ENCODE results near the gene DYDC1. TPM values are rescaled to one million over a fixed set of nuclear protein-coding genes. Genes with fewer than 3 reads are reported as not detected.

The DYDC1 gene
- not detected for total RNA-seq (2013)
- not detected for polyA plus RNA-seq
- not detected in 2 replicates for polyA minus RNA-seq
- total RNA-seq = 0 to 0.75 (median 0) reads per million in 11 experiments

DNA sequence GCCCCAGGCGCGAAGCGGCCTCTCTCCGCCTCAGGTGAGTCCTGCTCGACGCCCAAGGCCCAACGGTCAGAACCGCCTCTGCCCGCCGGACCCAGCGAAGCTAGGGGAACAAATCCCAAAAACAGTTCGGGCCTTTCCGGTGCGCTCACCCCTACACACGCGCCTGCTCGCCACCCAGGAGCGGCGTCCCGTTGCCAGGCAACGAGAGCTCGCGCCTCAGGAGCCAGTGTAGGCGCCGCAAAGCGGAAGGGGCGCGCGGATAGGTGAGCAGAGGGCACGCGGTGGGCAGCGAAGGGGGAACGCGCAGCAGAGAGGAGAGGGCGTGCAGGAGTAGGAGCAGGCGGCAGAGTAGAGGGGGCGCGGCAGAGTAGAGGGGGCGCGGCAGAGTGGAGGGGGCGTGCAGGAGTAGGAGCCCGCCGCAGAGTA is at the start of gene DYDC1, which contains the start of gene DYDC2:
Gene DYDC1, minus strand, starts transcription at position 193 of the 426 bp plus-strand sequence. CDS start 4,154 bp downstream, outside the sequence.
Gene DYDC2, plus strand, starts transcription at position 219 of the 426 bp plus-strand sequence. CDS start 5,663 bp downstream, outside the sequence.
- H3K27me3 Mint-ChIP-seq (ENCODE audit: low read depth in 3 of 3) = peaks cover 27 to 33% (median 29%) of the 10 kb centered on the region in 3 donors
- peak within 1 kb of the TSS; percentile 80 for H3K4me2 ChIP-seq (replicated peaks; ENCODE audit: extremely low read depth, low read length, poor library complexity, severe bottlenecking)
- H3K4me3 ChIP-seq (replicated peaks in 1 of 3; ENCODE audit: low read depth in 2 of 3, low read length in 3 of 3) = peak within 1 kb of the TSS; percentile 4 to 66 (median 29)

GRCh38 chr10:80406204-80406603 is 49.6 kb upstream of the DYDC1 start:
- H3K9me3 ChIP-seq (replicated peaks in 1 of 2; ENCODE audit: control insufficient read depth in 1 of 2, insufficient read depth in 1 of 2, low read length in 2 of 2) = no peaks in the 10 kb centered on the region
- intact Hi-C loops (cut with micrococcal nuclease) = no loop called here
- DNase-seq = no peak
- WGBS (ENCODE audit: insufficient coverage) = 57% methylated on average over 1 of the region's 4 CpGs
- no peak overlapping the region for H3K9ac ChIP-seq (ENCODE audit: insufficient read depth, low read length, poor library complexity, severe bottlenecking)
- H3K4me1 ChIP-seq (ENCODE audit: control insufficient read depth in 1 of 2, insufficient read depth in 2 of 2, low read length in 2 of 2) = peaks cover 15 to 19% of the 10 kb centered on the region in 2 donors
- no peak overlapping the region for H2AFZ ChIP-seq (ENCODE audit: insufficient read depth, low read depth, low read length, poor library complexity, severe bottlenecking)
- Mint-ChIP-seq H3K4me1 (peaks cover 12% of the 10 kb centered on the region), H3K27ac (no peak overlapping the region), H3K4me3 (peak overlapping the region in 1 of 2 donors; percentile 52), H3K9me3 (peaks cover 0 to 3% (median 0%) of the 10 kb centered on the region in 7 donors), H3K27me3 (ENCODE audit: low read depth in 3 of 3) (peaks cover 31 to 35% (median 32%) of the 10 kb centered on the region in 3 donors), H3K36me3 (peaks cover 0 to 10% of the 10 kb centered on the region in 2 donors)
- H3K36me3 ChIP-seq (replicated peaks in 1 of 2; ENCODE audit: control insufficient read depth in 1 of 2, insufficient read depth in 2 of 2, low read length in 2 of 2) = no peaks in the 10 kb centered on the region
- H3K79me2 ChIP-seq (ENCODE audit: insufficient read depth, low read length) = no peaks in the 10 kb centered on the region
- no peak overlapping the region for H3K27ac ChIP-seq (ENCODE audit: low read depth in 1 of 2, low read length in 2 of 2)
- no peak overlapping the region for H3K4me2 ChIP-seq (replicated peaks; ENCODE audit: extremely low read depth, low read length, poor library complexity, severe bottlenecking)
- no peak for TF ChIP-seq CTCF (IDR thresholded peaks at IDR 0.05)
- no peak overlapping the region for H3K4me3 ChIP-seq (replicated peaks in 1 of 3; ENCODE audit: low read depth in 2 of 3, low read length in 3 of 3)
- H4K20me1 ChIP-seq (ENCODE audit: insufficient read depth, low read length) = no peaks in the 10 kb centered on the region
- peaks cover 0 to 28% of the 10 kb centered on the region in 2 donors for H3K27me3 ChIP-seq (ENCODE audit: control insufficient read depth in 2 of 2, insufficient read depth in 2 of 2, low read length in 2 of 2)

More for the DNA sequence above, at the start of gene DYDC1, which contains the start of gene DYDC2:
- Mint-ChIP-seq H3K27ac (no peak within 1 kb of the TSS), H3K4me3 (peak within 1 kb of the TSS; percentile 78 to 93), H3K9me3 (peaks cover 0 to 17% (median 2%) of the 10 kb centered on the region in 7 donors), H3K4me1 (peaks cover 16% of the 10 kb centered on the region), H3K36me3 (no peaks in the 10 kb centered on the region)
- H3K9me3 ChIP-seq (replicated peaks in 1 of 2; ENCODE audit: control insufficient read depth in 1 of 2, insufficient read depth in 1 of 2, low read length in 2 of 2) = no peaks in the 10 kb centered on the region
- WGBS (ENCODE audit: insufficient coverage) = 2% methylated on average over 41 of the region's 43 CpGs
- peak within 1 kb of the TSS; percentile 65 for H2AFZ ChIP-seq (ENCODE audit: insufficient read depth, low read depth, low read length, poor library complexity, severe bottlenecking)
- peak; percentile 12 to 49 (median 18) for DNase-seq
- H3K36me3 ChIP-seq (replicated peaks in 1 of 2; ENCODE audit: control insufficient read depth in 1 of 2, insufficient read depth in 2 of 2, low read length in 2 of 2) = no peaks in the 10 kb centered on the region
- no peak for TF ChIP-seq CTCF (IDR thresholded peaks at IDR 0.05)
- H3K4me1 ChIP-seq (ENCODE audit: control insufficient read depth in 1 of 2, insufficient read depth in 2 of 2, low read length in 2 of 2) = peaks cover 13 to 15% of the 10 kb centered on the region in 2 donors
- no peaks in the 10 kb centered on the region for H3K79me2 ChIP-seq (ENCODE audit: insufficient read depth, low read length)
- no peaks in the 10 kb centered on the region for H4K20me1 ChIP-seq (ENCODE audit: insufficient read depth, low read length)
- H3K27me3 ChIP-seq (ENCODE audit: control insufficient read depth in 2 of 2, insufficient read depth in 2 of 2, low read length in 2 of 2) = peaks cover 9 to 26% of the 10 kb centered on the region in 2 donors
- peak within 1 kb of the TSS; percentile 15 for H3K9ac ChIP-seq (ENCODE audit: insufficient read depth, low read length, poor library complexity, severe bottlenecking)
- intact Hi-C loops (cut with micrococcal nuclease) = no loop called here
- H3K27ac ChIP-seq (ENCODE audit: low read depth in 1 of 2, low read length in 2 of 2) = no peak within 1 kb of the TSS
